ENCODE measurements around the gene CCDC148.
"Not testable (repeated sequence)": the region's sequence is repeated elsewhere in the genome, so short reads cannot be mapped to it uniquely, and the experiment has no call there.

CCDC148 gene

GRCh38 chr2:158482594-158482993 lies 26.0 kb upstream of the CCDC148 start:
- DNase-seq (ENCODE audit: low spot score), result no peak

GRCh38 chr2:158481116-158481515 lies 24.6 kb upstream of the CCDC148 start:
- DNase-seq (ENCODE audit: low spot score), result no peak

- DNase-seq (ENCODE audit: low spot score), result no peak
Observed at GRCh38 chr2:158478816-158479215, 22.3 kb upstream of the CCDC148 start.

- DNase-seq (ENCODE audit: low spot score), result no peak
Observed at GRCh38 chr2:158478237-158478636, 21.7 kb upstream of the CCDC148 start.

DNA sequence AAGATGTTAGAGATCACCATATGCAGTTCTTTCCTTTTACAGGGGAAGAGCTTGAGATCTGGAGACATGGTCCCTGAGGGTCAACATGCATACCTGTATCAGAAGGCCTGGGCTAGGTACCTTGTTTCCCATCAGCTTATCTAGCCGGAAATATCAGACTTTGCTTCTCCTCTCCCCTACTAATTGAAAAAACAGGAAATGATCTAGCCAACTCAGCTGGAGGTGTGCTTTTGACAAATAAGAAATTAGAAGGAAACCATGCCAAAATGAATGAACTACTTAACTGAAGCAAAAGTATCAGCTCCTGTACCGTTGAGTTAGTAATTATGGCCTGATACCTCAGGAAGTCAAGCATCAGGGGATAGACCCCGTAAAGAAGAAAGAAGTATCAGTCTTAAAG lies 20.6 kb upstream of the CCDC148 start:
- DNase-seq (ENCODE audit: low spot score), result no peak

DNA sequence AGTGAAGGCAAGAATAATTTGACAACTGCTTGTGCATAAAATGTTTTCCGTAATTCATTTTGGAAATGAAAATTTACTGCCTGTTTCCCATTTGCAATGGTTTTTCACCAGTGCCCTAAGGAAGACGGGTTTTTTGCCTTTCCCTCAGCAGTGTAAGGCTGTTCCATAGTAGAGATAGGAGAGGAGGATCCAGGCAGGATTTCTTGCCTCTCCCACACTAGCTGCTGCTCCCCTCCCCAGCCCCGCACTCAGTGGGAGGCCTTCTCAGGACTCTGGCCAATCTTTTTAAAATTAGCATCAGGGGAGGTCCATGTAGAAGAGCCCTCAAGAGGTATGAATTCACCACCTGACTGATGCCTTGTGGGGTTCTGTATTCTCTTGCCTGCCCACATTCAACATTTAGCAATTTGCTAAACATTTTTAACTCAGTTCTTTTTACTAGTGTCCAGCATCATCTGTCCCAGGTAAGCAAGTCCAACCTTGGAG lies 18.0 kb upstream of the CCDC148 start:
- not testable (repeated sequence) for DNase-seq (ENCODE audit: low spot score)

GRCh38 chr2:158473719-158474392 lies 17.3 kb upstream of the CCDC148 start:
- DNase-seq (ENCODE audit: low spot score), result no peak

DNA sequence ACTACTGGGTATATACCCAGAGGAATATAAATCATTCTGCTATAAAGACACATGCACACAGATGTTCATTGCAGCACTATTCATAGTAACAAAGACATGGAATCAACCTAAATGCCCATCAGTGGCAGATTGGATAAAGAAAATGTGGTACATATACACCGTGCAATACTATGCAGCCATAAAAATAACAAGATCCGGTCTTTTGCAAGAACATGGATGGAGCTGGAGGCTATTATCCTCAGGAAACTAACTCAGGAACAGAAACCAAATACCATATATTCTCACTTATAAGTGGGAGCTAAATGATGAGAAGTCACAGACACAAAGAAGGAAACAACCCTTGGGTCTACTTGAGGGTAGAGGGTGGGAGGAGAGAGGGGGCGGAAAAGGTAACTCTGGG lies 16.7 kb upstream of the CCDC148 start:
- not testable (repeated sequence) for DNase-seq (ENCODE audit: low spot score)

DNA sequence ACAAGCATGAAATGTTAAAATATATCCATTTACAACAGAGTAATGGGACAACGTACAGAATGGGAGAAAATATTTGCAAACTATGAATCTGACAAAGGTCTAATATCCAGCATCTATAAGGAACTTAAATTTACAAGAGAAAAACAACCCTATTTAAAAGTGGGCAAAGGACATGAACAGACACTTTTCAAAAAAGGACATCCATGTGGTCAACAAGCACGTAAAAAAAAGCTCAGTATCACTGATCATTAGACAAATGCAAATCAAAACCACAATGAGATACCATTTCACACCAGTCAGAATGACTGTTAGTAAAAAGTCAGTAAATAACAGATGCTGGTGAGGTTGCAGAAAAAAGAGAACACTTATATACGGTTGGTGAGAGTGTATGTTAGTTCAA lies 16.3 kb upstream of the CCDC148 start:
- not testable (repeated sequence) for DNase-seq (ENCODE audit: low spot score)

- no peak for DNase-seq (ENCODE audit: low spot score)
Observed at GRCh38 chr2:158467248-158467647, 10.7 kb upstream of the CCDC148 start.

GRCh38 chr2:158464426-158465281 lies 8.1 kb upstream of the CCDC148 start:
- no peak for DNase-seq (ENCODE audit: low spot score)

DNA sequence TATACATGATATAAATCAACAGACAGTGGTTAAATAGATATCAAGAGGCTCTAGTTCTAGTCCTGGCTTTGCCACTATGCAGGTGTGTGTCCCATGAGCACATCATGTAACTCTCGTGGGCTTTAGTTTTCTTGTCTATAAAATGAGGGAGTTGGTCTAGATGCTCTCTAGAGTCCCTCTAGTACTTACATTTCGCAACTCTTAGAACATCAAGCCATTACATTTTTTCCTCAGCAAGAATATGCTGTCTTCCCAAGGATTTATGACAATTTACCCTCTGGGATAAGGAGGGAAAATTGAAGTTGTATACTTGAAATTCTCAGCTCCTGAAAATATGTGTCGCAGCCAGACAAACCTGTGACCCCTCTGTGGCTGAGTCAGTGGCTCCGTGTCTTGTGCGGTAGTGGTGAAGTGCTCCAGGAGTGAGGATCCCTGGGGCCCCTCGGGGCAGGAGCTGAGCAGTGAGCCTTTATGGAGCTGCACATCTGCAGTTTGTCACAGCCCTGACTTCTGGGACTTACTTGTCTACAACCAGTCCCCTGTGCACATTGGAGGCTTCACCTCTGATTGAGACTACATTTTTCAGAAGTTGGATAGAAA lies 7.0 kb upstream of the CCDC148 start:
- DNase-seq (ENCODE audit: low spot score), result no peak

DNA sequence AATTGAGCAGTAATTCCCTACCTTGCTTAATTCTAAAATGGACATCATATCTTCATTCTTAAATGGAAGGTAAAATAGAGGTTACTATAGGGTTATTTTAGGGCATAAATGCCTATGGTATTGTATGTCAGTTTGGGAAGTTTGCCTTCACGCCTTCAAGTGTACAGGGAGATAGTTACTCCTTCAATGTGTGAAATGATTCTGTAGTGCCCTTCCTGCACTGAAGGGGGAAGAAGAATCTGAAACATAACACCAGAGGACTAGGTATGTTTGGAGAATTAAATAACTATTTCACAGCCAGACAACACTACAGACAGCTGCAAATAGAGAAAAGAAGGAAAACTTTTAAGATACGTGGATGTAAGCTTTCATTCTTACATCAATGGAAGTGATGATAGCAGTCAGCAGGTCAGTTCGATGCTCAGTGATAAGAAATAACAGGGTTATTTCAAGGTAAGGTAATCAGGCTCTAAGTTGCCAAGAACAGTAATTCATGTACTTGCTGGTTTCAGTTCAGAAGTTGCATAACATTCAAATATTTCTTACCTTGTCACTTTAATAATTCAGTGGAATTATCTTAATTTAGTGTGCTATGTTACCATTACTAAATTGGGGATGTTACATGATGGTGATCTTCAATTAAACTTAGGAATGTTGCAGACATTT lies 4.2 kb upstream of the CCDC148 start:
- no peak for DNase-seq (ENCODE audit: low spot score)

- no peak for DNase-seq (ENCODE audit: low spot score)
Observed at GRCh38 chr2:158459161-158460003, 2.8 kb upstream of the CCDC148 start.

GRCh38 chr2:158458617-158458920 lies 2.0 kb upstream of the CCDC148 start:
- peak; percentile 44 for DNase-seq (ENCODE audit: low spot score)

DNA sequence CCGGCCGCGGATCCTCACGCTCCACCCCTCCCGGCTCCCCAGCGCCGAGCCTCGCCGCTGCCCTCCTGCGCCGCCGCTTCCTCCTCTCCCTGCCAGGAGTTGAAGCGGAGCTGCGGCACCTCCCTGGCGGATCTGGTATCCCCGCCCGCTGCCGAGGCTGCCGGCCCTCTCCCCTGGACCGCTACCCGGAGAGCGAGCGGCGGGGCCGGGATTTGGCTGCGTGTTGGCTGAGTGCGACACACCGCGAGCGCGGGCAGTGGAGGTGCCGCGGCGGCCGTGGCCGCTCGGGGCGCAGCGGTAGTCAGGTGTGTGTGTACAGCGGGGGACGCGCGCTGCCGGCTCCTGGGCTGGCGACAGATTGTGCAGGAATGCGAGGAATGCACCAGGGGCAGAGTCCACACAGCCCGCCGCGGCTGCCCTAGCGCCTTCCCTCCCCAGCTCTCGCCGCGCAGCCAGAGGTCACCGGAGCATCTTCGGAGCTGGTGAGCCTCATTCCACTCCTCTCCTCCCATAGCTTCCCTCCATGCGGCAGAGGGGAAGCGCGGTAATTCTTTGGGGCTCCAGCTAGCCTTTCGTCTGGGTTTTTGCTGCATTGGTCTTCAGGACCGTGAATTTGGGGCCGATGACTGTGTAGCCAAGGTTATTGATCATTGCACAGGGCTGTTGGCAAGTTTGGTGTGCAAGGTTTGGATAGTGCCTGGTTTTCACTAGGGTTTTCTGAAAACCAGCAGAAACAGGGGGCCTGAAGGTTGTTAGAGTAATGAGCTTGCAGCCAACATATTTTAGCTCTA lies 1.5 kb upstream of the CCDC148 start:
- no peak for DNase-seq (ENCODE audit: low spot score)

DNA sequence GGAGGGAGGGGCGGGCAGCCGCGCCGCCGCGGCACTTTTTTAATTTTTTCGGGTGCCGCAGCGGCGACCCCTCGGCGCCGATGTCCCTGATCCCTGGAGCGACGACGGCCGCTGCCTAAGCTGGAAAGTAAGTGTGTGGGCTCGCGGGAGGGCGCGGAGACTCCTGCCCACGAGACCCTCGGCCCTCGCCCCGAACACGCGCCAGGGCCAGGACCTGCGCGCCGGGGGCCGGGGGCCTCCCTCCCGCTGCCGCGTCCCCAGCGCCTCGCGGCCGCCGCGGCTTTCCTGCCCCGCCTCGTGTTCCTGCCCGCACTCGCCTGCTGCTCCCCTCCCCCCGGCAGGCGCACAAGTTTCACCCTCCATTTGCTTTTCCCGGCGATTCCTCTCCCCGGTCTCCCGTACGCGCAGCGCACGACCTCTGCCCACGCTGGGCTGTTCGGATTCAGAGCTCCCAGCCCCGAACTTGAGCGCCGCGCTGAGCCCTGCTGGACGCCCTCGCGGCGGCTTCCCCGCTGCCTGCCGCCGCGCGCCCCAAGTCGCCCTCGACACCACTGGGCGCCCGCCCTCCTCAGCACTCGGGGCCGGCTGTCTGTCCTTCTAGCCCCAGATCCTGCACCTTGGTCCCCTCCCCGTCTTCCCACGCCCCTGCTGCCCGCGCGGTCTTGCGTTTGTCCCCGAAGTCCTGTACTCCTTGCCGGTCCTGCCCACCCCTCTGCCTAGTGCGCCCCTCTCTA lies 706 bp upstream of the CCDC148 start:
- DNase-seq (ENCODE audit: low spot score), result peak; percentile 15

- DNase-seq (ENCODE audit: low spot score), result no peak
Observed at GRCh38 chr2:158443606-158444005, 12.9 kb downstream of the CCDC148 start.

GRCh38 chr2:158439062-158439461 lies 17.5 kb downstream of the CCDC148 start:
- DNase-seq (ENCODE audit: low spot score), result not testable (repeated sequence)

GRCh38 chr2:158433716-158434115 lies 22.8 kb downstream of the CCDC148 start:
- not testable (repeated sequence) for DNase-seq (ENCODE audit: low spot score)

Measured in COLO829 (cell line).